GM12873 (cell line): ENCODE measurements around the gene PIAS1.

ENCODE experiments used
- TF ChIP-seq, protein P1 (sequence below): IDR thresholded peaks from 2 replicates; pipeline ENCODE4 v1.5.1; 2012; ENCODE audit warnings: low read depth, mild to moderate bottlenecking, moderate library complexity, low read length, control low read depth; ENCODE audit not compliant: insufficient read depth; ENCODE audit errors: missing control alignments

Gene PIAS1

DNA sequence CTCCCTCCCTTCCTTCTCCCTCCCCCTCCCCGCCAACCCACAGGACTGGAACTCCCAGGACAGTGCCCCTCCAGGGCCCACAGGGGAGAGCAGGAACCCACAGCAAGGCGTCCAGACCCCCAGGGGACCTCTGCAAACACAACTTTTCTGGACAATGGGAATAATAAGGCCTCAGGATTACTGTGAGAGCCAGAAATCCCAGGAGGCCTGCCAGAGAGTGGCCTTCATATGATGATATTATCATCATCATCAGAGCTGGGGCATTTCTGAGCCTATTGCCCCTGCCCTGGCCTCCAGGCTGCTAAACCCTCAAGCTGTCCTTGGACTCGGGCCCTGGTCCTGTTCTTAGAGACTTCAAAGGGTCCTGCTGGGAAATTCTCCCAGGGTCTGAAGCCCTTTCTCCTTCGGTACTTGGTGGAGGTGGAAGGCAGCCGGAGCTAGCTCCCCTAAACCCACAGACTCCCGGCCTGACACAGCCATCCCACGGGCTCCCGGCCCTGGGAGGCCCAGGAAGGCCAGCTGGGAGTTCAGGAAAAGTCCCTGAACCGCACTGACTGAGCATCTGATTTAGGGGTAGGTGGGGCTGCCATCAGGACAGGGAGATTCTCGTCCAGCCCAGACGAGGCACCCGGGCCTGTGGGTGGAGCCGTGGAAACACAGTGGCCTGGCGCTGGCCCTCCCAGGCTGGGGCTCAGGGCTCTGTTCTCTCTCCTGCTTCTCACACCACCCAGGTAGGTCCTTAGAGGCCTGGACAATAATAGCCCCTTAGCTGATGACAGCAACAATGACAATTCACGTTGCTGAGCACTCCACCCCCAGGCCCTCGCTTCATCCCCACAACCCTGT is 146.1 kb downstream of the PIAS1 start:
- TF ChIP-seq, protein P1, sequence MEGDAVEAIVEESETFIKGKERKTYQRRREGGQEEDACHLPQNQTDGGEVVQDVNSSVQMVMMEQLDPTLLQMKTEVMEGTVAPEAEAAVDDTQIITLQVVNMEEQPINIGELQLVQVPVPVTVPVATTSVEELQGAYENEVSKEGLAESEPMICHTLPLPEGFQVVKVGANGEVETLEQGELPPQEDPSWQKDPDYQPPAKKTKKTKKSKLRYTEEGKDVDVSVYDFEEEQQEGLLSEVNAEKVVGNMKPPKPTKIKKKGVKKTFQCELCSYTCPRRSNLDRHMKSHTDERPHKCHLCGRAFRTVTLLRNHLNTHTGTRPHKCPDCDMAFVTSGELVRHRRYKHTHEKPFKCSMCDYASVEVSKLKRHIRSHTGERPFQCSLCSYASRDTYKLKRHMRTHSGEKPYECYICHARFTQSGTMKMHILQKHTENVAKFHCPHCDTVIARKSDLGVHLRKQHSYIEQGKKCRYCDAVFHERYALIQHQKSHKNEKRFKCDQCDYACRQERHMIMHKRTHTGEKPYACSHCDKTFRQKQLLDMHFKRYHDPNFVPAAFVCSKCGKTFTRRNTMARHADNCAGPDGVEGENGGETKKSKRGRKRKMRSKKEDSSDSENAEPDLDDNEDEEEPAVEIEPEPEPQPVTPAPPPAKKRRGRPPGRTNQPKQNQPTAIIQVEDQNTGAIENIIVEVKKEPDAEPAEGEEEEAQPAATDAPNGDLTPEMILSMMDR = no peak

DNA sequence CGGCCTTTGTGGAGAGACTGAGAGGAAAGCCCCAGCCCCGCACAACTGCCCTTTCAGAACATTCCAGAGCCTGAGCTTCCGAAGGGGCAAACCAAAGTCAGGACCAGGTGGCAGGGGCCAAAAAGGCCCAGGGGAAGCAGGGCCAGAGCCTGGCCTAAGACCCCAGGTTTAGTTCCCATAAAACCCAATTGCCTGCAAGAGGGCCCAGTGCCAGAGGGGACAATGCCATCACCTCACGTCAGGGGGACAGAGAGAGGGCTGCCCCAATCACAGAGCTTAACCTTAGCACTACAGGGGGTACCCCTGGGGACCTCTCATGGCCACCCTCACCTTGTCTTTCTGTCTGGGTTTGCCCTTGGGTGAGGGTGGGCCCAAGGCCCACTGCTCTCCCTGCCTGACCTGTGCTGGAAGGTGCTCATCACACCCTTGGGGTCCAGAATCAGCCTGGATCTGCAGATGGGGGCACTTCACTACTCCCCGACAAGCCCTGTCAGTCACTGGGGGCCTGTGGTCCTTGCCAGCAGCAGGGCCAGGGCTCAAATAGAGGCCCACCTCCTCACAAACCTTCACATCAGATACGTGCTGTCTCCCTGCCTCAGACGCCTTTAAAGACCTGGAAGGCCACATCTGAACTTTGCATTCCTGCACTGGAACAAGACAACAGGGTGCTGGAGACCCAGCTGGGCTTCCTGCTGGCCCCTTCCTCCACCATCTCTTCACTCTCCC is 147.2 kb downstream of the PIAS1 start:
- TF ChIP-seq, protein P1 = no peak

DNA sequence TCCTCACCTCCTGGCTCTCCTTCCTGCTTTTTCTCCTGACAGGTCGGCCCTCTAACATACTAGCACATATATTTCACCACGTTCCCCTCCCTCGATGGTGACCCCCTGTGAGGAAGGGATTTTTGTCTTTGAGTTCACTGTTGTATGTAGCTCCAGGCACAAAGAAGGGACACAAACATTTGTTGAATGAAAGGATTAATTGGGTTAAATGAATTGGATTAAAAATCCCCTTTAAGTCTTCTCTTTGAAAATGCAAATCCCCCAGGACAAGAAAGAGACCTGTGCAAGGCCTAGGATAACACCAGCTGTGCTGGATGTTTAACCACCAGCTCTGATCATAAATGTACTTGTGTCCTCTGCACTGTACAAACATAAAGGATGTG is 147.8 kb downstream of the PIAS1 start:
- TF ChIP-seq, protein P1 = no peak

DNA sequence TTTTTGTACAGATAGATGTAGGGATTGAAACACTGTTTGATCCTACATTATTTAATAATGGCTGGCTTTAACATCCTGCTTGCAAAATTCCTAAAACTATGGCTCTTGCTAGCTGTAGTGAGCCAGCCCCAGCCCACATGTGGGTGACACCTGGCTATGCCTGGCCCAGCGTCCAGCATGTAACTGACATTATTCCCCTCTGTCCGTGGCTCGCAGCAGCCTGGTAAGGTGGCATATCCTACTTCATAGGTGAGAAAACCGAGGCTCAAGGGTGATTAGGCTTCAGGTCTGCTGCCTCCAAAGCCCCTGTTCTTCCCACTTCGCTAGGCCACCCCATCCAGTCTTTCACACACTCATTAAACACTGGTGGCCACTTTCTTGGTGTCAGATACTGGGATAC is 149.4 kb downstream of the PIAS1 start:
- TF ChIP-seq, protein P1 = no peak

DNA sequence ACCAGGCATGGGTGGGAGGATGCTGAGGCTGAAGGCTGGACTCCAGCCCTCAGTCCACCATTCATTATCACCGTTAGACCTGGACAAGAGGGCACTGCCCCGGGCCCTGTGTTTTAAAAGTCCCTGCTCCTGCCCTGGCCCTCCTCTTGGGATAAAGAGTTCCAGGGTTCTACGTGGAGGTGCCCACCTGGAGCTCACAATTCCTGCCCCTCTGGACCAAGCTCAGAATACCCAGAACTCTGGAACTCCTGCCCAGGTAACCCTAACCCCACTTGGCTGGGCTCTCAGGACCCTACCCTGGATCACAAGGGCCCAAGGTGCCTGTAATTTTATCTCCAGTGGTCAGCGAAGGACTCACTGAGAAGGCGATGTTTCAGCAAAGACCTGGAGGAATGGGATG is 149.8 kb downstream of the PIAS1 start:
- TF ChIP-seq, protein P1 = no peak

DNA sequence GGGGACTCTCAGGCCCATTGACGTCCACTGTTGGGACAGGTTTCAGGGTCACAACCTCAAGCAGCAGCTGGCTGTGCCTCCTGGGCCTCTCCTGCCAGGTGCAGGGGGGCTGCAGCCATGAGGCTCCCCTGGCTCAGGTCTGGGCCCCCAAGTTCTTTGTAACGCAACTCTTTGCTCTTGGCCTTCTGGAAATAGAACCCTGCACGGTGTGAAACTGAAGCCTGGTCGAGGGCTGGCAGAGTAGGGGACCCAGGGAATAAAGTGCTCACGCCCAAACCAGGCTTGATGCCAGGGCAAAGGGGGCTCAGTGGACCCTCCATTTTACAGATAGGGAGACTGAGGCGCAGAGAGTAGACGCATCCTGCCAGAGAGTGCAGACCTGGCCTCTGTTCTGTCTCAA is 150.2 kb downstream of the PIAS1 start:
- TF ChIP-seq, protein P1 = no peak

DNA sequence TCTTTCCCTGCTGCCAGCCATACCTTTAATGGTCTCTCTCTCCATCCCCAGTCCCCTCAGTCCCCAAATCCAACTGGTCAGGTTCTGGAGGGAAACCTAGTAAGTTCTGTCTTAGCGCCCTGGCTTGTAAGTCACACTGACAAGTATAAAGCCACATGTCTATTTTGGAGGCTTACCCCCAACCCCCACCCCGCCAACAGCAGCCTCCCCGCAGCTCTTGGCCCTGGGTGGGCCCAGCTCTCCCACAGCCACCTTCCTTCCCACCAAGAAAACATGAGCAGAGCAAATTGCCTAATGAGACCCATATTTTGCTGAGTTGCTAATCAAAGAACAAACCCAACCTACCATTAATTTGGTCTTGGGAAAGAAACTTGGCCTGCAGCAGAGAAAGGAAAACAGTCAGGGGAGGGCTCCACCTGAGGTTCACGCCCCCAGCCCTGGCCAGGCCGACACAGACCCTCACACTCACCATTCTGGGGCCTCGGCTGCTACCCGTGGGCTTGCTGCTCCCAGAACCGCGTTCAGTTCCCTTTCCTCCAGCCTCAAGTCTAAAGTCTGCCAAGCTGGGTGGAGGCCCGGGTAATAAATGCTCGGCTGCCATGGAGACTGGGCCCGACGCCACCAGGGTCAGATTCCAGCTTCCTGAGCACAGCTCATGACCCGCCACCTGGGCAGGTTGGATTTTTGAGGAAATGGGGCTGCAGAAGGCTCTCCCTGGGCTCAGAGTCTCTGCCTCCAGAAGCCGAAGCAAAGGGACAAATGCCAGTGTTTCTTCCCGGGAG is 150.9 kb downstream of the PIAS1 start, which contains the start of gene CALML4:
CALML4 (minus strand) TSS at position 557 of the 782 bp plus-strand sequence; CDS start at position 472, 85 bp downstream.
- TF ChIP-seq, protein P1 = no peak
